GM12892 (cell line): ENCODE results near the gene C1orf50.

Experiments used
- POLR2A ChIP-seq: IDR thresholded peaks from 2 replicates; pipeline ENCODE4 v1.6.1; 2011; ENCODE audit warnings: low read depth, low read length, control low read depth
- TAF1 ChIP-seq: IDR thresholded peaks from 2 replicates; pipeline ENCODE4 v1.6.1; 2011; ENCODE audit warnings: low read depth, mild to moderate bottlenecking, control low read depth, low read length, borderline replicate concordance

- TF ChIP-seq POLR2A (no peak), TAF1 (no peak)
Observed at GRCh38 chr1:42748461-42749410, 18.3 kb upstream of the C1orf50 start.
